NCI-H146 treated with DMSO at 0.1 percent for 48 hours (cell line): ENCODE data around the gene TNFRSF6B.

Experiments
- DNase-seq: peaks from one replicate; lab custom pipeline; 2025; ENCODE audit not compliant: unreplicated experiment; lab: John Stamatoyannopoulos, UW

Gene TNFRSF6B

DNA sequence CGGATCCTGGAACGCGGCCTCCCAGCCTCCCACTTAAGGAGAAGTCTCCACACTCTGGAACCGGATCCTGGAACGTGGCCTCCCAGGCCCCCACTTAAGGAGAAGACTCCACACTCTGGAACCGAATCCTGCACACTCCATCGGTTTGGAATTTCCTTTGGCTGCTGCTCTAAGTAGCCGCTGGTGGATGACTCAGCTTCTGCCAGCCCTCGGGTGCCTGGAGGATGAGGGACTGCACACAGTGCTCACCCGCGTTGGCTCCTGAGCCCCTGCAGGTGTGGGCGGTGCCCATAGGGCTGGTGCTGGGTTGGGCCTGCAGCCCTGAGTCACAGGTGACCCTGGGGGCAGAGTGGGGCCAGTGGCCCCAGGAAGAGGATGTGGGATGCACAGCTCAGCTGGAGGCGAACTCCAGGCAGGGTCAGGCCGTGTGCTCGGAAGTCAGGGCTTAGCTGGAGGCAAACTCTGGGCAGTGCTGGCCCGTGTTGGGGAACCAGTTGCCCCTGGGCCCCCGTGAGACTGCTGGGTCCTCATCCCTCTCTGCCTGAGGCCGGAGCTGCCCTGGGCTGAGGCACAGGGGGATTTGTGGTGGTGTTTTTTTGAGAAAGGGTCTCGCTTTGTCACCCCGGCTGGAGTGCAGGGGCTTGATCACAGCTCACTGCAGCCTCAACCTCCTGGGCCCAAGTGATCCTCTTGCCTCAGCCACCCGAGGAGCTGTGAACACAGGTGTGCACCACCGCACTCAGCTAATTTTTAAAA lies 13.9 kb upstream of the TNFRSF6B start:
- DNase-seq, result no peak

DNA sequence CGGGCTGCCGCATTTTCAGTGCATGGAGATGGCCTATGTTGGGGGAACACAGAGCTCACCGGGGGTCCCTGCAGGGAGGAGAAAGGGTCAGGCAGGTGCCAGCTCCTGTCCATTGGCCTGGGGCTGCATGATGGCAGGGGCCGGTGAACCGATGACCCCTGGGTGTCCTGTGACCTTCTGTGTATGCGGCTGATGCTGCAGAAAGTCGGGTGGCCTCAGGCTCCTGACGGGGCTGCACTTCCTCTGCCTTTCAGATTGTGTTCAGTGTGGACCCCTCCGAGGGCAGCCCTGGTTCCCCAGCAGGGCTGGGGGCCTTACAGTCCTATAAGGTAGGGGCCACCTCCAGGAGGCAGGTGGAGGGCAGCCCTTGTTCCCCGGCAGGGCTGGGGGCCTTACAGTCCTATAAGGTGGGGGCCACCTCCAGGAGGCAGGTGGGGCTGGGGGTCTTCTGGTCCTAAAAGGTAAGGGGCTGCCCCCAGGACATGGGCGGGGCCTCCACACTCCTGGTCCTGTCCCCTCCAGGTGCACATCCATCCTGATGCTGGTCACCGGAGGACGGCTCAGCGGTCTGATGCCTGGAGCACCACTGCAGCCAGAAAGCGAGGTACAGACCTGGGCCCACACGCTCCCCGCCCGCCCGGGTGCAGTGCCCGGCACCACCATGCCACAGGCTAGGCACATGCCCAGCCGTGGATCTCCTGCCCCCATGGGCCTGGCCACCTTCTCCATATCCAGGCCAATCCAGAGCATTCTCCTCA lies 11.0 kb upstream of the TNFRSF6B start:
- no peak for DNase-seq

- no peak for DNase-seq
Observed at GRCh38 chr20:63686094-63686491, 10.4 kb upstream of the TNFRSF6B start.

- no peak for DNase-seq
Observed at GRCh38 chr20:63686492-63687321, 9.7 kb upstream of the TNFRSF6B start.

- no peak for DNase-seq
Observed at GRCh38 chr20:63687419-63688178, 8.9 kb upstream of the TNFRSF6B start.

- no peak for DNase-seq
Observed at GRCh38 chr20:63688228-63689045, 8.0 kb upstream of the TNFRSF6B start.

DNA sequence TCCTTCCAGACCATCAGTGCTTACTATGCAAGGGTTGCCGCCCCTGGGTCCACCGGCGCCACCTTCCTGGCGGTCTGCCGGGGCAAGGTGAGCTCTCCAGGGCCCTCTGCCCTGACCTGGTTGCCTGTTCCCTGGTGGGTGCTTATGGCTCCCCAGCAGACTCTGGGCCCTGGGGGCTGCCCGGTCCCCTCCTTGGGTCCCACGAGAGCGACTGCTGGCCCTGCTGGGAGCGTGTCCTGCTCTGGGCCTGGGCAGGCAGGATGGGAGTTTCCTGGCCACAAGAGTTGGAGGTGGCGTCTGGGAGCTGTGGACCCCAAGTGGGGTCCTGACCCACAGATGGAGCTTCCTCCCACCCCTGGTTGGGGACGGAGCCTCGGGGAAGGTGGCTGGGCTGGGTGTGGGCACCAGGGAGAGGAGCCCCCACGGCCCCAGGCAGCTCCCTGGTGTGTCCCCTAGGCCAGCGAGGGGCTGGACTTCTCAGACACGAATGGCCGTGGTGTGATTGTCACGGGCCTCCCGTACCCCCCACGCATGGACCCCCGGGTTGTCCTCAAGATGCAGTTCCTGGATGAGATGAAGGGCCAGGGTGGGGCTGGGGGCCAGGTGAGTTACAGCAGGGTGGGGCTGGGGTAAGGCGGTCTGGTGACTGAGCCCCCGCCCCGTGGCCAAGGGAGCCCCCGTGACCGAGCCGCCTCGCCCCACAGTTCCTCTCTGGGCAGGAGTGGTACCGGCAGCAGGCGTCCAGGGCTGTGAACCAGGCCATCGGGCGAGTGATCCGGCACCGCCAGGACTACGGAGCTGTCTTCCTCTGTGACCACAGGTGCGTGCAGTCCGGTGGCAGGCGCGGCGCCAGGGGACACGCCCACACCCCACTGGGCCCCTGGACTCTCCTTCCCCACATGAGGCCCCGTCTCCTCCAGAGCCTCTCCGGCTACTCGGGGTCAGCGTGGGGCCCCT lies 7.1 kb upstream of the TNFRSF6B start:
- no peak for DNase-seq

DNA sequence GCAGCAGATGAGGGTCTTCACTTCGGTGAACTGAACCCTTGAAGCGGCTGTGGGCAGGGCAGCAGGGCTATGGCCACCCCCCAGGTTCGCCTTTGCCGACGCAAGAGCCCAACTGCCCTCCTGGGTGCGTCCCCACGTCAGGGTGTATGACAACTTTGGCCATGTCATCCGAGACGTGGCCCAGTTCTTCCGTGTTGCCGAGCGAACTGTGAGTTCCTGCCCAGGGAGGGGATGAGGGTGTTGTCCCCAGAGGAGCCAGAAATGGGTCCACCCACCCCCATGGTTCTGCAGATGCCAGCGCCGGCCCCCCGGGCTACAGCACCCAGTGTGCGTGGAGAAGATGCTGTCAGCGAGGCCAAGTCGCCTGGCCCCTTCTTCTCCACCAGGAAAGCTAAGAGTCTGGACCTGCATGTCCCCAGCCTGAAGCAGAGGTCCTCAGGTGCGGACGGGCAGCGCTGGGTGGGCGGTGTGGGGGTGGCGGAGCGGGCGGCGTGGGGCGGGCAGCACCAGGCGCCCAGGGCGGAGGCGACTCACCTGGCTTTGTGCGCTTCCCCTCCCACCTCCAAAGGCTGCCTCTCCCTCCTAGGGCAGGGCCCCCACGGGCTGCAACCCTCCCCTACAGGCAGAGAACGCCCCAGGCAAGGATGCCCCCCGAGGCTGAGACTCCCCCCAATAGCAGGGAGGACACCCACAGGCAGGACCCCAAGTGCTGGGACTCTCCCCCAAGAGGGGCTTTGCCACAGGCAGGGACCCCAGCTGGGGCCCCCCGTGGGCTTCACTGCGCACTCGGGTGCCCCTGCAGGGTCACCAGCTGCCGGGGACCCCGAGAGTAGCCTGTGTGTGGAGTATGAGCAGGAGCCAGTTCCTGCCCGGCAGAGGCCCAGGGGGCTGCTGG lies 6.2 kb upstream of the TNFRSF6B start:
- no peak for DNase-seq

DNA sequence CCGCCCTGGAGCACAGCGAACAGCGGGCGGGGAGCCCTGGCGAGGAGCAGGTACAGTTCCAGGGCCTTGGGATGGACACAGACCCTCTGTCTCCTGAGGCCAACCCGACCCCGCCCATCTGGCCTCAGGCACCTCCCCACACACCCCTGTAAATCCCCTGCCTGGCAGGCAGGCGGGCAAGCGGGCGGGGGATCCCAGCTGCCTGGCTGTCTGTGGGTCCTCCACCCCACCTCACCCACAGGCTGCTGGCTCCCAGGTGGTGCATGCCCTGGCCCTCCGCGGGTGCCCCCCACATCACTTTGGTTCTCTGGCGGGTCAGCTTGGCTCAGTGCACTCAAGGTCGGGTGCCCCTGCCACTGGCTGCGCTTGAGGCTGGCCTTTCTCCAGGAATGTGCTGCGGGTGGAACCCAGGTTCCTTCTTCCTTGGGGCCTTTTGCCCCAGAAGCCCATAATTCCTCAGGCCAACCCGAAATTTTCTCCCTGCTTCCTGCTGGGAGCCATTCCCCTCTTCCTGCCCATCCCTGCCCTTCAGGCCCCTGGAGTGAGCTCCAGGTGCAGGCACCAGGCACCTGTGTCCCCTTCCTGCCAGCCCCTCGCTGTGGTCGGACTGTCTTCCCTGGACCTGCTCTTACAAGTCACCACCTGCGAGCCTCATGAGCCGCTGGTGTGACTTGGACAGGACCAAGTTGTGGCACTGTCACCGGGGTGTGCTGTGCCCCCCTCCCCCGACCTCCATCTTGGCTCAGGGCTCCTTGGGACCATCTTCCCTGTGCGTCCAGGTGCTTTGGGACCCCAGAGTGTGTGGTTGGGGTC lies 5.3 kb upstream of the TNFRSF6B start:
- DNase-seq, result no peak

DNA sequence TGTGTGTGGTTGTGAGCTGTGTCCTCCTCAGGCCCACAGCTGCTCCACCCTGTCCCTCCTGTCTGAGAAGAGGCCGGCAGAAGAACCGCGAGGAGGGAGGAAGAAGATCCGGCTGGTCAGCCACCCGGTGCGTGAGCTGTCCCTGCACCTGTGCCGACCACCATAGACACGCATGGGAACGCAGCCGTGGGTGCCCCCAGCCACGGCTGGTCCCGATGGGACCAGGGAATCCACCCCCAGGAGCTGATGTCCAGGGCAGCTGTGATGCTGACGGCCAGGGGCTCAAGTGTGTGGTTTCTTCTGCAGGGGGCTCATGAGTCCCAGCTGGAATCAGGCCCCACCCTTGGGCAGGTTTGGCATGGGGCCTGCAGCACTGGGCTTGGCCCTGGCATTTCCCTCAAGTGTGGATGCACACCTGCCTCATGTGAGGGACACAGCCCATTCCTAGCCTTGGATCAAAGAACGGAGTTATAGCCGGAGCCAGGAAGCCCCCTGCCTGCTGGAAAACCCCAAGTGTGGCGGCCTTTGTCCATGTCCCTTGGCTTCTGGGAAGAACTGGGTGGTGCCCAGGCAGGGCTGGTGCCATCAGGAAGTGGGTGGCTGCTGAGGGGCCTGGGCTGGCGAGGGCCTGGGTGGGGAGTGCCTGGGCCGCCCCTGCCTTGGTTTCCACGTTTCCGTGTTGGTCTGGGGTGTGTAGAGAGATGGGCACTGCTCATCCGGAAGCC lies 4.6 kb upstream of the TNFRSF6B start:
- no peak for DNase-seq

- no peak for DNase-seq
Observed at GRCh38 chr20:63692436-63693082, 3.9 kb upstream of the TNFRSF6B start.

DNA sequence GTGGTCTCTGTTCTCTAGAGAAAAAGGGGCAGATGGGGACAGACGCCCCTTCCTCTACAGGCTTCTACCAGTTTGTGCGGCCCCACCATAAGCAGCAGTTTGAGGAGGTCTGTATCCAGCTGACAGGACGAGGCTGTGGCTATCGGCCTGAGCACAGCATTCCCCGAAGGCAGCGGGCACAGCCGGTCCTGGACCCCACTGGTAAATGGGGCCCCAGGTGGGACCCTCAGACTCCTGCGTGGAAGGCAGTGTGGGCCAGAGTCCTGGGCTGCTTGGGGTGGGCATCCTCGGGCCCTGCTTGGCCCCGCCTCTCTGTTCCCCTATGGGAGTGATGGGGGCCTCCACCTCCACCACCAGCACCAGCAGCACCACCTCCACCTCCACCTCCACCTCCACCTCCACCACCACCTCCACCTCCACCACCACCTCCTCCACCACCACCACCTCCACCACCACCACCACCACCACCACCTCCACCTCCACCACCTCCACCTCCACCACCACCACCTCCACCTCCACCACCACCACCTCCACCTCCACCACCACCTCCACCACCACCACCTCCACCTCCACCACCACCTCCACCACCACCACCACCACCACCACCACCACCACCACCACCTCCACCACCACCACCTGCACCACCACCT lies 3.2 kb upstream of the TNFRSF6B start:
- DNase-seq, result no peak

DNA sequence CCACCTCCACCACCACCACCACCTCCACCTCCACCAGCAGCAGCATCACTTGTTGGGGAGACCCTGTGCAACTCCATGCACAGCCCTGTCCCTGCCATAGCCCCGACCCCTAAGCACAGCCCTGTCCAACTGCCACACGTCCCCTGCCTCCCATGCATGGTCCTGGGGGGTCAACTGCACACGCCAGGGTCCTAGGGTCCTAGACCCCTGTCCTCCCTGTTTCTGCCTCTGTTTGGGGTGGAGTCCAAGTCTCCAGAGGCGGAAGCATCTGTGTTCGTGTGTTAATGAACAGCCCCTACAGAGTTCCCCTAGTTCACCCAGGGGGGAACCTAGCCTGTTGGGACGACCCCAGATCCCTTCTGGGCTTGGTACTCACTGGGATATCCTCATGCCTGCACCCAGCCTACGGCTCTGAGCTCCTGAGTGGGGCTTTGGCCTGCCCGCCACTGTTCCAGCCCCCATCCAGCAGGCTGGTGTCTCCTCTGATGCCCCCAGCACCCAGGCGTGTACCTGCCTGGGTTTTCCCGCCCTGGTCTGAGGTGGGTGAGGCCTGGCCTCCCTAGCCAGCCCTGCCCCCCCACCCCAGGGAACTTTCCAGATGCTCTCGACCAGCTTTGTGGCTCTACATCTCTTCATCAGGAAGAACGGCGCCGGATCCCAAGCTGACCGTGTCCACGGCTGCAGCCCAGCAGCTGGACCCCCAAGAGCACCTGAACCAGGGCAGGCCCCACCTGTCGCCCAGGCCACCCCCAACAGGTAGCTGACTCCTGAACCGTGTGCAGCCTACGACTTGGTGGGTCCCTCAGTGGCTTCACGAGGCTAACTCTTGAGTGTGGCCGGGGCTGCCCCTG lies 2.5 kb upstream of the TNFRSF6B start:
- DNase-seq, result no peak

GRCh38 chr20:63694584-63695423 lies 1.6 kb upstream of the TNFRSF6B start:
- no peak for DNase-seq
